Measurements from ENCODE around the gene ITPR2. TPM values are rescaled to one million over a fixed set of nuclear protein-coding genes. Genes with fewer than 3 reads are reported as not detected.

Gene ITPR2
- total RNA-seq (10 to 100 TPM; 43.0 to 47.0 TPM), polyA plus RNA-seq (10 to 100 TPM in 1 of 2 donors, 1 to 10 TPM in 1; 4.1 to 10.1 TPM)
- long read RNA-seq, donor 1: 0 reads
- long read RNA-seq, donor 2: 0 reads
- long read RNA-seq, donor 3: 0 reads
- long read RNA-seq, donor 4: 0 reads
- long read RNA-seq, donor 5: 0 reads

DNA sequence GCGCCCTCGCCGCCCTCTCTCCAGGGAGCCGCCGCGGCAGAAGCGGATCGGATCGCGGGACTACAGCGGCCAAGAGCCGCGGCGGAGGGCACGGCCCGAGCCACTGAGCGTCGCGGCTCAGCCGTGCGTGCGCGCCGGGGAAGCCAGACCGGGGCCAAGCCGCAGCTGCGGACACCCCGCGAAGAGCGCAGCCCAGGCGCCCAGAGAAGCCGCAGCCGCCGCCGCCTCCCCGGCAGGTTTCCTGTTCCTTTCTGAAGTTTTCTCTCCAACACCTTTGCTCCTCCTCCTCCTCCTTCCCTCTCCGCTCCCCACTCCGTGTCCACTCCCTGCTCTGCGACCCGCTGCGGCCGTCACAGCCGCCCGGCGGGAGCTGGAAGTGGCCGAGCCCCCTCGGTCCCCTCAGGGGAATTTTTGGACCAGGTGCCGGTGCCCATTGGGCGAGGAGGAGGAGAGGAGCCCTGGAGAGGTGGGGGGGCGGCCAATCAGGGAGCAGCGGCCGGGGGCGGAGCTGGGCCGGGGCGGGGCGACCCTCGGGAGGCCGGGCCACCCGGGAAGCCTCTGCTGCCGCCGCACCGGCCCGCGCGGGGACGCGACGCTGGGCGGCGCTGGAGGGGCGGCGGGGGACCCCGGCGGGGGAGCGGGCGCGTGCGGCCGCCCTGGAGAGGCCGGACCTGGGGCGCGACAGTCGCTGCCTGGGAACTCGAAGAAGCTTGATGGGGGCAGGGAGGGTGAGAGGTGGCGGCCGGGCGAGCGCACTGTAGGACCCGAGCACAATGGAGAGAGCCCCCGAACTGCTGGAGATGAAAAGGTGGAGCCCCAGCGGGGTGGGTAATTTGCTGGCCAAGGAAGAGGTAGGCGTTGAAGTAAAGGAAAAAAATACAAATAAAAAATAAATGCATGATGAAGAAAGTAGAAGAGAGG is at the start of gene ITPR2:
ITPR2 (minus strand) TSS at position 373 of the 921 bp plus-strand sequence. CDS start 413 bp downstream, outside the sequence.
- ATAC-seq (ENCODE audit: insufficient read depth, low FRiP score) (peak; percentile 93), DNase-seq (peak; percentile 96)
- peak within 1 kb of the TSS; percentile 85 for H3K4me3 ChIP-seq
- no peaks in the 10 kb centered on the region for H3K9me3 ChIP-seq (ENCODE audit: control insufficient read depth in 4 of 4, insufficient read depth in 3 of 4, low read length in 3 of 4)
- no peaks in the 10 kb centered on the region for H3K27me3 ChIP-seq (ENCODE audit: control insufficient read depth in 3 of 3, insufficient read depth in 3 of 3, low read length in 2 of 3)
- peak within 1 kb of the TSS; percentile 33 to 92 for H3K9ac ChIP-seq (ENCODE audit: insufficient read depth in 1 of 2, low read length in 2 of 2)
- no peaks in the 10 kb centered on the region for H3K36me3 ChIP-seq (ENCODE audit: control insufficient read depth in 4 of 4, insufficient read depth in 4 of 4, low read length in 4 of 4)
- TF ChIP-seq, protein P1, sequence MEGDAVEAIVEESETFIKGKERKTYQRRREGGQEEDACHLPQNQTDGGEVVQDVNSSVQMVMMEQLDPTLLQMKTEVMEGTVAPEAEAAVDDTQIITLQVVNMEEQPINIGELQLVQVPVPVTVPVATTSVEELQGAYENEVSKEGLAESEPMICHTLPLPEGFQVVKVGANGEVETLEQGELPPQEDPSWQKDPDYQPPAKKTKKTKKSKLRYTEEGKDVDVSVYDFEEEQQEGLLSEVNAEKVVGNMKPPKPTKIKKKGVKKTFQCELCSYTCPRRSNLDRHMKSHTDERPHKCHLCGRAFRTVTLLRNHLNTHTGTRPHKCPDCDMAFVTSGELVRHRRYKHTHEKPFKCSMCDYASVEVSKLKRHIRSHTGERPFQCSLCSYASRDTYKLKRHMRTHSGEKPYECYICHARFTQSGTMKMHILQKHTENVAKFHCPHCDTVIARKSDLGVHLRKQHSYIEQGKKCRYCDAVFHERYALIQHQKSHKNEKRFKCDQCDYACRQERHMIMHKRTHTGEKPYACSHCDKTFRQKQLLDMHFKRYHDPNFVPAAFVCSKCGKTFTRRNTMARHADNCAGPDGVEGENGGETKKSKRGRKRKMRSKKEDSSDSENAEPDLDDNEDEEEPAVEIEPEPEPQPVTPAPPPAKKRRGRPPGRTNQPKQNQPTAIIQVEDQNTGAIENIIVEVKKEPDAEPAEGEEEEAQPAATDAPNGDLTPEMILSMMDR (IDR thresholded peaks at IDR 0.05; ENCODE audit: control extremely low read depth, extremely low read depth): no peak
- WGBS, 2 donors: 0% methylated on average over 67 to 92 of the region's 92 CpGs
- H3K4me1 ChIP-seq (ENCODE audit: control insufficient read depth in 5 of 5, insufficient read depth in 5 of 5, low read length in 5 of 5): peaks cover 0 to 9% (median 6%) of the 10 kb centered on the region in 5 donors
- H3K27ac ChIP-seq (ENCODE audit: low read depth in 1 of 2, low read length in 1 of 2): peak within 1 kb of the TSS; percentile 87 to 96

DNA sequence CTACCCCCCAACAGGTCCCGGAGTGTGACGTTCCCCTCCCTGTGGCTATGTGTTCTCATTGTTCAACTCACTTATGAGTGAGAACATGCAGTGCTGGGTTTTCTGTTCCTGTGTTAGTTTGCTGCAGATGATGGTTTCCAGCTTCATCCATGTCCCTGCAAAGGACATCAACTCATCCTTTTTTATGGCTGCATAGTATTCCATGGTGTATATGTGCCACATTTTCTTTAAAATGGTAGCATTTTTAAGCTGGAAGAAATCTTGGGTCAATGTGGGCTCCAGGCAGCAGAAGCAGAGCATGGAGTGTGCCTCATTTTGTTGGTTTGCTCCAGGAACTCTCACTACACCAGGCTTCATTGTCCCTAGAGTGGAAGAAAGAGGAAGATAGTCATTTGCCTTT is 47.6 kb upstream of the ITPR2 start:
- ATAC-seq (ENCODE audit: insufficient read depth, low FRiP score): no peak
- no peaks in the 10 kb centered on the region for H3K36me3 ChIP-seq (ENCODE audit: control insufficient read depth in 4 of 4, insufficient read depth in 4 of 4, low read length in 4 of 4)
- no peak overlapping the region for H3K9ac ChIP-seq (ENCODE audit: insufficient read depth in 1 of 2, low read length in 2 of 2)
- DNase-seq: no peak
- TF ChIP-seq, protein P1 (IDR thresholded peaks at IDR 0.05; ENCODE audit: control extremely low read depth, extremely low read depth): no peak
- H3K27ac ChIP-seq (ENCODE audit: low read depth in 1 of 2, low read length in 1 of 2): no peak overlapping the region
- H3K9me3 ChIP-seq (ENCODE audit: control insufficient read depth in 4 of 4, insufficient read depth in 3 of 4, low read length in 3 of 4): peaks cover 0 to 5% (median 1%) of the 10 kb centered on the region in 4 donors
- 63 to 93% methylated on average over 2 of the region's 2 CpGs for WGBS, 2 donors
- H3K4me3 ChIP-seq: no peak overlapping the region
- no peaks in the 10 kb centered on the region for H3K27me3 ChIP-seq (ENCODE audit: control insufficient read depth in 3 of 3, insufficient read depth in 3 of 3, low read length in 2 of 3)
- peaks cover 0 to 13% (median 3%) of the 10 kb centered on the region in 5 donors for H3K4me1 ChIP-seq (ENCODE audit: control insufficient read depth in 5 of 5, insufficient read depth in 5 of 5, low read length in 5 of 5)

DNA sequence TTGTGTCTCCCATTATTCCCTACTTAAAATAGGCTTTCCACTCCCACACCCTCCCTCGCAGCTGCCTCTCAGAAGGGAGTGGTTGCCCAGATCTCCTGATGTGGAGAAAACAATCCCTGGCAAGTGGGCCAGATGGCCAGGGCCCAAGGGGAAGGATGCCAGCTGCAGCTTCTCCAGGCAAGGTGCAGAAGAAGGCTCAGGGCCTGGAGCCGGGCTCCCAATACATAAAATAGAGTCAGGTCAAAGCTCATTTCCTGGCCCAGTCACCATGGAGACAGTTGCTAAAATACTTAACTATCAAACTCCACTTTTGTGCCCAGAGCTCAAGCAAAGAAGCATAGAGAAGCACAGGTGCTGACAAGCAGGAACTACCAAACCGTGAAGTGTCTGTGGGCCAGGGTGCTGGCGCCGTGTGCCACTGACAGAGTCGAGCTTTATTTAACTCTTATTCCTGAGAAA is 45.7 kb upstream of the ITPR2 start:
- ATAC-seq (ENCODE audit: insufficient read depth, low FRiP score): no peak
- DNase-seq: peak in 2 of 3 donors; percentile 27 to 30
- H3K9ac ChIP-seq (ENCODE audit: insufficient read depth in 1 of 2, low read length in 2 of 2): no peak overlapping the region
- TF ChIP-seq, protein P1 (IDR thresholded peaks at IDR 0.05; ENCODE audit: control extremely low read depth, extremely low read depth): no peak
- H3K27me3 ChIP-seq (ENCODE audit: control insufficient read depth in 3 of 3, insufficient read depth in 3 of 3, low read length in 2 of 3): no peaks in the 10 kb centered on the region
- 27 to 28% methylated on average over 6 of the region's 6 CpGs for WGBS, 2 donors
- H3K36me3 ChIP-seq (ENCODE audit: control insufficient read depth in 4 of 4, insufficient read depth in 4 of 4, low read length in 4 of 4): no peaks in the 10 kb centered on the region
- H3K27ac ChIP-seq (ENCODE audit: low read depth in 1 of 2, low read length in 1 of 2): no peak overlapping the region
- no peak overlapping the region for H3K4me3 ChIP-seq
- peaks cover 0 to 13% (median 0%) of the 10 kb centered on the region in 5 donors for H3K4me1 ChIP-seq (ENCODE audit: control insufficient read depth in 5 of 5, insufficient read depth in 5 of 5, low read length in 5 of 5)
- H3K9me3 ChIP-seq (ENCODE audit: control insufficient read depth in 4 of 4, insufficient read depth in 3 of 4, low read length in 3 of 4): peaks cover 0 to 5% (median 0%) of the 10 kb centered on the region in 4 donors
